GM12878 (cell line): ENCODE data around the gene CD58. TPM values are rescaled to one million over a fixed set of nuclear protein-coding genes. Genes with fewer than 3 reads are reported as not detected.
A peak's percentile ranks its signal among the peaks of the same experiment; 100 is the strongest.

Source experiments
- ATAC-seq: fragments of 200-7000 bp; cut with Tn5 transposase; 3 replicates; pipeline ENCODE4 v1.9.1; 2020; ENCODE audit warnings: mild to moderate bottlenecking, moderate library complexity
- BruUV-seq: library from RNA; stranded (reverse); fragments of 400-500 nt; replicated peaks from 2 replicates; lab custom pipeline; 2021; lab: Mats Ljungman, UMichigan
- CTCF ChIA-PET: fragments of 300-600 bp; sonication (Branson Sonifier 250); formaldehyde crosslinking; extraction: SDS; loops from one replicate; lab custom pipeline; 2021; ENCODE audit warnings: inconsistent platforms; lab: Yijun Ruan, JAX
- POLR2A ChIA-PET: fragments of 350-600 bp; formaldehyde crosslinking; extraction: SDS; loops from one replicate; lab custom pipeline; 2021; ENCODE audit warnings: inconsistent platforms; lab: Charles Lee
- RAD21 ChIA-PET: fragments of 300-600 bp; sonication (Branson Sonifier 250); formaldehyde crosslinking; loops from one replicate; lab custom pipeline; 2023; ENCODE audit warnings: antibody characterized with exemption; ENCODE audit not compliant: unreplicated experiment; lab: Charles Lee
- SMC1A ChIA-PET: fragments of 300-600 bp; sonication (Branson Sonifier 250); formaldehyde crosslinking; loops from one replicate; lab custom pipeline; 2023; ENCODE audit not compliant: unreplicated experiment, uncharacterized antibody; lab: Charles Lee
- DNase-seq: peaks from one replicate; pipeline ENCODE4 v3.0.0-alpha.2; 2011; ENCODE audit warnings: low read depth, low spot score
- FAIRE-seq: peaks from 3 replicates; lab custom pipeline; 2011; peaks lifted over from hg19 to GRCh38; lab: Jason Lieb, UNC
- H2AFZ ChIP-seq: 2 replicates; pipeline ENCODE4 v1.6.0; 2011; ENCODE audit warnings: low read depth, low read length, control low read depth; ENCODE audit not compliant: control insufficient read depth
- H3K27ac ChIP-seq: 2 replicates; pipeline ENCODE4 v1.5.1; 2011; ENCODE audit warnings: control low read depth; ENCODE audit not compliant: control insufficient read depth, insufficient read depth
- H3K27me3 ChIP-seq, 2 experiments: replicated peaks in 1 of 2; 2 replicates each; pipeline versions ENCODE4 v1.6.0 to v1.6.1; 2011; ENCODE audit warnings: low read length in 1 of 2; ENCODE audit not compliant: control insufficient read depth in 2 of 2, insufficient read depth in 2 of 2
- H3K36me3 ChIP-seq, 2 experiments: 2 replicates each; pipeline ENCODE4 v1.5.1; 2011; ENCODE audit warnings: low read length in 1 of 2; ENCODE audit not compliant: control insufficient read depth in 2 of 2, insufficient read depth in 2 of 2
- H3K4me1 ChIP-seq: 2 replicates; pipeline ENCODE4 v1.6.1; 2011; ENCODE audit warnings: mild to moderate bottlenecking, low read length, moderate library complexity, mixed read lengths; ENCODE audit not compliant: control insufficient read depth, insufficient read depth
- H3K4me2 ChIP-seq: 2 replicates; pipeline ENCODE4 v1.6.0; 2011; ENCODE audit warnings: control low read depth; ENCODE audit not compliant: control insufficient read depth, insufficient read depth
- H3K4me3 ChIP-seq: fragments of 200-600 bp; sonication (generic); 2 replicates; pipeline ENCODE4 v1.5.1; 2016
- H3K79me2 ChIP-seq: 2 replicates; pipeline ENCODE4 v1.6.0; 2011; ENCODE audit warnings: low read length; ENCODE audit not compliant: control insufficient read depth, insufficient read depth
- H3K9ac ChIP-seq: 2 replicates; pipeline ENCODE4 v1.8.0; 2011; ENCODE audit warnings: low read length, control low read depth, mixed read lengths; ENCODE audit not compliant: control insufficient read depth, insufficient read depth
- H3K9me3 ChIP-seq: replicated peaks from 3 replicates; pipeline ENCODE4 v1.5.1; 2011; ENCODE audit warnings: mild to moderate bottlenecking, low read length; ENCODE audit not compliant: control insufficient read depth, insufficient read depth
- H4K20me1 ChIP-seq: 2 replicates; pipeline ENCODE4 v1.6.0; 2011; ENCODE audit not compliant: control insufficient read depth, insufficient read depth
- IRF4 ChIP-seq: IDR thresholded peaks from 2 replicates; pipeline ENCODE4 v1.6.1; 2011; ENCODE audit warnings: low read depth, low read length
- SIN3A ChIP-seq: IDR thresholded peaks from 2 replicates; pipeline ENCODE4 v1.6.1; 2012; ENCODE audit warnings: low read depth, low read length, improper control_type of control experiment
- WGBS: methylation state at CpG from one replicate; pipeline ENCODE4 v1.1.6; 2016; ENCODE audit warnings: low lambda C conversion rate; ENCODE audit not compliant: insufficient replicate concordance, insufficient coverage; ENCODE audit errors: missing lambda C conversion rate; 5-methylcytosine and 5-hydroxymethylcytosine counted together
- in situ Hi-C: fragments of 300-500 bp; cut with MboI; formaldehyde crosslinking; loops from 9 replicates; pipeline ENCODE4 v1.14.3; 2018; ENCODE audit warnings: mixed read lengths
- intact Hi-C: fragments of 100-400 bp; cut with micrococcal nuclease; formaldehyde crosslinking; loops from one replicate; pipeline ENCODE4 v1.14.2; 2022; ENCODE audit not compliant: unreplicated experiment
- polyA plus RNA-seq, 11 experiments: library from polyadenylated mRNA; depleted of rRNA in 4 of 11; unstranded in 6 of 11; stranded (reverse) in 5 of 11; fragments of >200 nt; fragmentation: Nextera tagmentation in 4 of 11; fragmentation: Illumina TruSeq in 1 of 11; extraction: Ambion mirVana in 4 of 11; extraction: Trizol in 1 of 11; gene quantifications; 1 replicate in 1 of 11; 2 replicates in 10 of 11; pipeline versions ENCODE4 v1.2.1 to v1.2.3, GENCODE V29; 2011 to 2016; ENCODE audit warnings: inconsistent platforms in 2 of 11, missing spikeins in 2 of 11, low read depth in 1 of 11
- total RNA-seq, 4 experiments: library from RNA; depleted of rRNA in 3 of 4; stranded (reverse); fragments of >200 nt in 3 of 4; fragmentation: Illumina TruSeq in 1 of 4; extraction: Trizol in 1 of 4; gene quantifications; 2 replicates each; pipeline versions ENCODE4 v1.2.1 to v1.2.3, GENCODE V29; 2013 to 2021
- TF ChIP-seq, protein P1 (sequence below): fragments of 450-650 bp; conservative IDR thresholded peaks from 2 replicates; pipeline ENCODE4 v1.6.1; 2017; ENCODE audit warnings: mild to moderate bottlenecking, moderate library complexity

CD58 gene
- total and polyA plus RNA-seq, 10 of the 15 experiments (the other 5 are each of a cell fraction or from before 2014, with no cell fraction given): 70.4 to 252 (median 129) TPM

DNA sequence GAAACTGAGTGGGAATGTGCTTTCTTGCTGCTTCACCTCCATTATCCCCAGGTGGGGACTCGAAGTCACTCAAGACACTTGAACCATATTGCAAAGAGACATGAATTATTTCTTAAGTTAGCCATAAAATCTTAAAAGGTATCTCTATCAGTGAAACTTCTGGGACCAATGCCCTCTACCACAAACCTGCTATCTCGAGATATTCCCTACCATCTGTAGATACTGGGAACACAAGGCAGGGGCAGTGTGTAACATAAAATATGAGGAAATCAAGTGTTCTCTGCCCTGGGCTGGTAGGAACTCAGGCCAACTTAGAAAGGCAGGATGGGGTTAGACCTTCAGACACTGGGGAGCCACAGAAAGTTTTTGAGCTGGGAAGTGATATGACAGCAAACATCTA lies 1.3 kb upstream of the CD58 start:
- CTCF ChIA-PET: interaction anchor here (0.8 to 5.4 kb wide), 19 partner anchors 12 to 557 kb away, joined by 3 to 137 read pairs (median 4); partner anchors contain the start of genes IGSF3 and TTF2
- no peaks in the 10 kb centered on the region for H3K27me3 ChIP-seq
- no peaks in the 10 kb centered on the region for H4K20me1 ChIP-seq
- FAIRE-seq (no peak), DNase-seq (no peak), ATAC-seq (no peak)
- SMC1A ChIA-PET: interaction anchor here (0.7 to 4.8 kb wide), 19 partner anchors 13 to 557 kb away, joined by 3 to 67 read pairs (median 4); no protein-coding TSS in a partner anchor
- 77% methylated on average over 2 of the region's 2 CpGs for WGBS
- H3K9ac ChIP-seq: peak overlapping the region; percentile 79; the same call in 1 of the 2 replicates
- H3K4me1 ChIP-seq: peaks cover 42% of the 10 kb centered on the region
- BruUV-seq: no TSS peak
- TF ChIP-seq IRF4 (no peak), SIN3A (no peak)
- TF ChIP-seq, protein P1, sequence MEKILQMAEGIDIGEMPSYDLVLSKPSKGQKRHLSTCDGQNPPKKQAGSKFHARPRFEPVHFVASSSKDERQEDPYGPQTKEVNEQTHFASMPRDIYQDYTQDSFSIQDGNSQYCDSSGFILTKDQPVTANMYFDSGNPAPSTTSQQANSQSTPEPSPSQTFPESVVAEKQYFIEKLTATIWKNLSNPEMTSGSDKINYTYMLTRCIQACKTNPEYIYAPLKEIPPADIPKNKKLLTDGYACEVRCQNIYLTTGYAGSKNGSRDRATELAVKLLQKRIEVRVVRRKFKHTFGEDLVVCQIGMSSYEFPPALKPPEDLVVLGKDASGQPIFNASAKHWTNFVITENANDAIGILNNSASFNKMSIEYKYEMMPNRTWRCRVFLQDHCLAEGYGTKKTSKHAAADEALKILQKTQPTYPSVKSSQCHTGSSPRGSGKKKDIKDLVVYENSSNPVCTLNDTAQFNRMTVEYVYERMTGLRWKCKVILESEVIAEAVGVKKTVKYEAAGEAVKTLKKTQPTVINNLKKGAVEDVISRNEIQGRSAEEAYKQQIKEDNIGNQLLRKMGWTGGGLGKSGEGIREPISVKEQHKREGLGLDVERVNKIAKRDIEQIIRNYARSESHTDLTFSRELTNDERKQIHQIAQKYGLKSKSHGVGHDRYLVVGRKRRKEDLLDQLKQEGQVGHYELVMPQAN: no peak
- peak overlapping the region; percentile 95; the same call in 1 of the 2 replicates for H3K27ac ChIP-seq
- in situ Hi-C loops: loop anchor here (25.0 kb wide), 1 partner anchor 1090 kb away; no protein-coding TSS in a partner anchor
- H3K9me3 ChIP-seq: no peaks in the 10 kb centered on the region; the same call in 2 of the 3 replicates
- peaks cover 0 to 3% of the 10 kb centered on the region in 2 experiments; a peak in 1 of 4 replicates for H3K36me3 ChIP-seq
- no peak overlapping the region for H3K4me3 ChIP-seq
- peaks cover 46% of the 10 kb centered on the region for H3K79me2 ChIP-seq
- intact Hi-C loops: loop anchor here (5.0 to 10.0 kb wide), 3 partner anchors 150 to 555 kb away; no protein-coding TSS in a partner anchor
- H2AFZ ChIP-seq: no peak overlapping the region
- H3K4me2 ChIP-seq: peak overlapping the region; percentile 89
- POLR2A ChIA-PET: interaction anchor here (0.8 to 7.0 kb wide), 4 partner anchors 14 to 68 kb away, joined by 3 to 95 read pairs (median 4); no protein-coding TSS in a partner anchor
- RAD21 ChIA-PET: interaction anchor here (0.8 to 4.8 kb wide), 13 partner anchors 15 to 557 kb away, joined by 3 to 100 read pairs (median 4); partner anchors contain the start of genes IGSF3 and TTF2
